GM06990 (cell line): ENCODE results near the gene SEMA3D.
"Not testable (repeated sequence)": the region's sequence is repeated elsewhere in the genome, so short reads cannot be mapped to it uniquely, and the experiment has no call there.

Experiments used
- DNase-seq: peaks from one replicate; pipeline ENCODE4 v3.0.0-alpha.2; 2011; ENCODE audit not compliant: insufficient read length; ENCODE audit errors: extremely low read depth
- H3K27me3 ChIP-seq: replicated peaks from 2 replicates; pipeline ENCODE4 v1.6.0; 2011; ENCODE audit warnings: low read length; ENCODE audit not compliant: control insufficient read depth, insufficient read depth
- H3K36me3 ChIP-seq: 2 replicates; pipeline ENCODE4 v1.5.1; 2011; ENCODE audit warnings: low read length; ENCODE audit not compliant: control insufficient read depth, insufficient read depth
- H3K4me3 ChIP-seq: replicated peaks from 2 replicates; pipeline ENCODE4 v1.5.1; 2011; ENCODE audit warnings: low read depth, mild to moderate bottlenecking, control low read depth, low read length
- TF ChIP-seq, protein P1 (sequence below): IDR thresholded peaks from 2 replicates; pipeline ENCODE4 v1.5.1; 2011; ENCODE audit warnings: low read length, control low read depth, mild to moderate bottlenecking, inconsistent platforms; ENCODE audit not compliant: insufficient read depth, poor library complexity, severe bottlenecking

Gene SEMA3D

DNA sequence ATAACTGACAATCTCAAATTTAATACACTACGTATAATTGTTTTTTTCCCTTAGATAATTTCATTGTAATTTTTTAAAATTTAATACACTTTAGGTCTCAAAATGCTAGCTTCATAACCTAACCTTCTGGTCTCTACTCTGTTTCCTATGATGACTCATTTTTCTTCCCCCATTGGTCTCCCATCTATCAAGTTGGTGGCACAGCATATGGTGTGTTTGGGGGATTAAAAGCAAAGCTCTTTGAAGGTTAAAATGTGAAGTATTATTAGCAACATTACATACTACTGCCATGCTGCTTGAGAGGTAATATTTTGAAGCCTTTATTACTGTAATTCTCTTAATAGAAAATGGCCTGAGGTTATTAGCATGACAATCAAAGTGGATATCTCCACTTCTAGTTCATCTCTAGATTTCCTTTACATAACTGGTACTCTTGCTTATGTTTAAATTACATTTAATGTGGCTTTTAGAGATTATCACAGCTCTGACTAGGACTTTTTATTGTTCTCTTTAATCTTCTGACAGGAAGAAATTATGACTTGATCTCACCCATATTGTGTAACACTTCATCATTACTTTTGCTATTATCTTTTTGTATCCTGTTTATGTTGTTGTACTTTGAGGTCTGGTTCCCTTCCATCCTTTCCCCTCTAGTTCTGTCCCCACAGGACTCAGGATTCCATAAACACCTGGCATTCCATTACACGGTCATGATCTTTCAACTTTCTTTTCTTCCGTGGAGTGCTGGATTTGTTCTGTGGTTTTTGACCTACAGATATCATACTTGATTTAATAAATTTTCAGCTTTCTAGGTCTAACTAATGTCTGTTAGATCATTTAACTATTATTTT lies 185.1 kb downstream of the SEMA3D start:
- no peak overlapping the region for H3K4me3 ChIP-seq
- DNase-seq = no peak
- TF ChIP-seq, protein P1, sequence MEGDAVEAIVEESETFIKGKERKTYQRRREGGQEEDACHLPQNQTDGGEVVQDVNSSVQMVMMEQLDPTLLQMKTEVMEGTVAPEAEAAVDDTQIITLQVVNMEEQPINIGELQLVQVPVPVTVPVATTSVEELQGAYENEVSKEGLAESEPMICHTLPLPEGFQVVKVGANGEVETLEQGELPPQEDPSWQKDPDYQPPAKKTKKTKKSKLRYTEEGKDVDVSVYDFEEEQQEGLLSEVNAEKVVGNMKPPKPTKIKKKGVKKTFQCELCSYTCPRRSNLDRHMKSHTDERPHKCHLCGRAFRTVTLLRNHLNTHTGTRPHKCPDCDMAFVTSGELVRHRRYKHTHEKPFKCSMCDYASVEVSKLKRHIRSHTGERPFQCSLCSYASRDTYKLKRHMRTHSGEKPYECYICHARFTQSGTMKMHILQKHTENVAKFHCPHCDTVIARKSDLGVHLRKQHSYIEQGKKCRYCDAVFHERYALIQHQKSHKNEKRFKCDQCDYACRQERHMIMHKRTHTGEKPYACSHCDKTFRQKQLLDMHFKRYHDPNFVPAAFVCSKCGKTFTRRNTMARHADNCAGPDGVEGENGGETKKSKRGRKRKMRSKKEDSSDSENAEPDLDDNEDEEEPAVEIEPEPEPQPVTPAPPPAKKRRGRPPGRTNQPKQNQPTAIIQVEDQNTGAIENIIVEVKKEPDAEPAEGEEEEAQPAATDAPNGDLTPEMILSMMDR = no peak
- H3K36me3 ChIP-seq = no peaks in the 10 kb centered on the region
- H3K27me3 ChIP-seq = no peaks in the 10 kb centered on the region

DNA sequence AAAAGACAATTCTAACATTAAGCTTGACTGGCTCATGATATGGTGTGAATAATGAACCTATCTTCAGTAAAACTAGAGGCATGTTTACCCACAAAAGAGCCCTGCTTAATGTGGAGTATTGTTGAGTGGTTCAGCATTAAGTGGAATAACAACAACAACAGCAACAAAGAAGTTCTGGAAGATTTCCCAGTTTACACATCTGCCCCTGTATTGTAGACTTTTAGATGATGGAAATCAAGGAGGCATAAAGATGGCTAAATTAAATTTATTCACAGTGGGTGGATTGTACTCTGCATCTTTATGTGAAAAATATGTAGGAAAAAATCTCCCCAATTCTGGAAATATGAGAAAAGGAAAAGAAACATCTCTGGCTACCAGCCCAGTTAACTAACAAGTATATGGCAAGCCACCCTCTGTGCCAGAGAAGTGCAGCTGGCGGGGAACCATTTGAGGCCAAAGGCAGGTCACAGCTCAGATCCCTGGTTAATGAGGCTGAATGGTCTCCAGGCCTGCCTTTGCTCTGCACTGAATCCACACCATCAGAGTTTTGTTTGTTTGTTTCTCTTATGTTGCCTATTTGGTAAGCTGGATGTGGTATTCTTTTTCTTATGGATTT lies 186.0 kb downstream of the SEMA3D start:
- no peaks in the 10 kb centered on the region for H3K27me3 ChIP-seq
- TF ChIP-seq, protein P1 = no peak
- no peak for DNase-seq

DNA sequence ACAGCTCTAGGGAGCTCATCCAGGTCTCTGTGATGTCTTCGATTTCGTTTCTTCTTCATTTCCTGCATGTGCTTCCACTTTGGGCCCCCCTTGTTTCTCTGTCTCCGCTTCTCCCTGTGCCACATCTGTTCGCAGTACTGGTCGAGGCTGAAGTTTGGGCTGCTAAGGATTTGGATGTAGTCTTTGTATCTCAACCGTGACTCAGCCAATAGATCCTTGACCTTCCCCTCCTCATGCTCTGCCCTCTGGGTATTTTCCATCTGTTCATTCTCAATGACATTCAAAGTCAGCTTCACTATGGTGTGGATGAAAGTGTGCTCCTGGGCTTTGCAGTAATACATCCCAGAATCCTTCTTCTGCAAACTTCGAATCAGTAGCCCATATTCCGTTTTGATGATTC lies 187.4 kb downstream of the SEMA3D start:
- H3K4me3 ChIP-seq = no peak overlapping the region
- DNase-seq = no peak
- no peaks in the 10 kb centered on the region for H3K36me3 ChIP-seq
- no peaks in the 10 kb centered on the region for H3K27me3 ChIP-seq
- TF ChIP-seq, protein P1 = no peak

More for the DNA sequence above, 186.0 kb downstream of the SEMA3D start:
- Histone ChIP-seq H3K4me3 (no peak overlapping the region), H3K36me3 (no peaks in the 10 kb centered on the region)

DNA sequence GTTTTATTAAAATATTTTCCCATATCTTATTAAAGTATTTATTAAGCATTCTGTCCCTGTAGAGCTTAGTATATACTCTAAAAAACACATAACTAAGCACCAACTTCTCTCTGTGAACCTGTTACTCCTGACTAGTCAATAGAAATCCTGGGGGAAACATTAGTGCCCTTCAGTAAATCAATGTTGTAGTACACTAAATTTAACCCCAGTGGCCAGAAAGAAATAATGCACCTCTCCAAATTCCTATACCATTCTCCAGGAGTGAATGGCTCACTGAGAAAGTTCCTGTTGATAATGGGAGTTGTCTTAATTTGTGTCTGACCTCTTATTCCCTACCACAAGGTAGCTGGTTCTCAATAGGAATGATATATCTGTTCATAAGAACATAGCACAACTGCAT lies 188.2 kb downstream of the SEMA3D start:
- Histone ChIP-seq H3K4me3 (no peak overlapping the region), H3K36me3 (no peaks in the 10 kb centered on the region), H3K27me3 (no peaks in the 10 kb centered on the region)
- DNase-seq = no peak
- TF ChIP-seq, protein P1 = no peak

DNA sequence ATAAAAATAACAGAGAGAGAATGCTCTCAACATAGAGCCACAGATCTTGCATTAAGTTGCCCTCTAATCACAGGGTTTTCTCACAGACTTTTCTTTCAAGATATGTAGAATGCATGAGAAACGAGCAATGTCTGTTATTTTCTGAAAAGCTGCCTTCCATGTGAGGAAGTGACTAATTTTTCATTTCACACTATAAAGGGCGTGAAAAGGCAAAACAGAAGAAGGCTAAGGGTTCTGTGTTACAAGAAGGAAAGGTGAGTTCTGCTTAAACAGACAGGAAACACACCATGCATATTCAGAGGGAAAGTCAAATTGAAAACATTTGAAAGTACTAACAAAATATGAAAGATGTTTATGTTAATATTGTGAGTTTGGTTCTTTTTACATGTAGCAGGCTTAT lies 189.2 kb downstream of the SEMA3D start:
- DNase-seq = no peak
- Histone ChIP-seq H3K36me3 (no peaks in the 10 kb centered on the region), H3K27me3 (no peaks in the 10 kb centered on the region), H3K4me3 (no peak overlapping the region)
- TF ChIP-seq, protein P1 = no peak

DNA sequence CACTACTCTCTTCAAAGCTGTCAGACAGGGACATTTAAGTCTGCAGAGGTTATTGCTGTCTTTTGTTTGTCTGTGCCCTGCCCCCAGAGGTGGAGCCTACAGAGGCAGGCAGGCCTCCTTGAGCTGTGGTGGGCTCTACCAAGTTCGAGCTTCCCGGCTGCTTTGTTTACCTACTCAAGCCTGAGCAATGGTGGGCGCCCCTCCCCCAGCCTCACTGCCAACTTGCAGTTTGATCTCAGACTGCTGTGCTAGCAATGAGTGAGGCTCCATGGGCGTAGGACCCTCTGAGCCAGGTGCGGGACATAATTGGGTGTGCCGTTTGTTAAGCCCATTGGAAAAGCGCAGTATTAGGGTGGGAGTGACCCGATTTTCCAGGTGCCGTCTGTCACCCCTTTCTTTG lies 193.9 kb downstream of the SEMA3D start:
- not testable (repeated sequence) for H3K36me3 ChIP-seq, H3K27me3 ChIP-seq, H3K4me3 ChIP-seq, DNase-seq
